Epithelial cell of prostate (primary cell): ENCODE measurements around the gene AKNA.
A peak's percentile ranks its signal among the peaks of the same experiment; 100 is the strongest.

Experiments
- DNase-seq: peaks from one replicate; pipeline ENCODE4 v3.0.0-alpha.2; 2011; ENCODE audit warnings: low read depth, low spot score
- H3K27ac ChIP-seq: fragments of 450-650 bp; 2 replicates; pipeline ENCODE4 v1.5.1; 2017; ENCODE audit warnings: mild to moderate bottlenecking

AKNA gene

DNA sequence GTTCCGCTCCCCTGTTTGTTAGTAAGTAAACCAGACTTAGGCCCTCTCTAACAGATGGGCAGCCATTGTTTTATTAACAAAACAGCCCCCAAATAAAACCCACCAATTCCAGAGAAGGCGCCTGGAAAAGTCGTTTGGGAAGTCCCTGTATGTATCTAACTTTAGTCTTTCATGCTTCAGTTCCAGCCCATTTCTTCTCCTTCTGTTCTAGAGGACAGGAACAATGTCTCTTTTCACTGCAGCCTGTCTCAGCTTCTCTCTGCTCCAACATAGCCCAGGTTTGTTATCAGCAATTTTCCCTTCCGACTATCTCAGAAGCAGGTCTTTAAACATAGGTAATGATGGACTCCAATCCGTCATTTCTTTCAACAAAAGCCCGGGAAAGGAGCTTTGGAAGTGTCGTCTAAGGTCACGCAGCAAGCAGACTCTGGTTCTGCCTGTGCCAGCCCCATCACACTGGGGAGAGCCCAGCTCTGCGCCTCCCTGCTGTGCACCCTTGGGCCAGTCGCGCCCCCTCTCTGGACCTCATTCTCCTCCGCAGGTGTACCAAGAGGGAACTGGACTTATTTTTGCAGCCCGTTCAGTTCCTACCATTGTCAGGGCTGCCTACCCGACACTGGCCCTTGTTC is 9.6 kb upstream of the AKNA start:
- DNase-seq, result no peak
- no peak overlapping the region for H3K27ac ChIP-seq

DNA sequence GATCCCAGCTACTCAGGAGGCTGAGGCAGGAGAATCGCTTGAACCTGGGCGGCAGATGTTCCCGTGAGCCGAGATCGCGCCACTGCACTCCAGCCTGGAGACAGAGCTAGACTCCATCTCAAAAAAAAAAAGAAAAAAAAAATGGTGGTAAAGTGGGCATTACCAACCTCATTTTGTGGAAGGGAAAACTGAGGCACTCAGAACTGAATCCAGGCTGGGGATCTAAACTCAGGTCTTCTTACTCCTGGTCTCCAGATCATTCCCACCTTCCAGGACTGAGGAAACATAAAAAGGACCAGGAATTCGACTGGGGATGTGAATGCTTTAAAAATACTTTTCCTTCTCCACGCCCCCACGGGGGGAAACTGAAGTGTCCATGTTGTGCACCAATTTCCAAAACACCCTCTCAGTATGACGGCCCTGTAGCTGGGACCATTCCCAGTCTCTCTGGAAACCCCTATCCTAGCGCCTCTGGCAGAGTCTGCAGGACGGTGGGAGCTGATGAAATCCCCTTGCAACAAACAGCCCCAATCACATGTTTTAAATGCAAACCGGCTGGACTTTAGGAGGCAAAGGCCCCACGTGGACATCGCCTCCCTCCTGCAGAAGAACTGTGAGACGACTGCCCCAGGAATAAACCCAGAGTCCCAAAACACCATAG is 8.9 kb upstream of the AKNA start:
- no peak overlapping the region for H3K27ac ChIP-seq
- DNase-seq, result no peak

DNA sequence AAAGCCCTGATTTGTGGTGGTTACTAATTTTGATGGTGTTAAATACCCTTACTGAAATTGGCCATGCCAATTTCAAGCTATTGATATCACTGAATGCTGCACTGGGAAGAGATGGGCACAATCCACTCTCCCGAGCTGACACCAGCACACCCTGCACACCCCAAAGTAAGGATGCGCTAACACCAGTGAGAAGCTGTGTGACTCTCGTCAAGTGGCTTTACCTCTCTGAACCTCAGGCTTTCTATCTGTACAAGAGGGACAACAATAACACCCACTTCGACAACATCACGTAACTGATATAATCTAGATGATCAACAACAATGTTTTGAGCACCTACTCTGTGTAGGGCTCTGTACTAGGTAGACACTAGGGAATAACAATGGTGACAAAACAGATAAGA is 8.0 kb upstream of the AKNA start:
- no peak overlapping the region for H3K27ac ChIP-seq
- DNase-seq, result no peak

DNA sequence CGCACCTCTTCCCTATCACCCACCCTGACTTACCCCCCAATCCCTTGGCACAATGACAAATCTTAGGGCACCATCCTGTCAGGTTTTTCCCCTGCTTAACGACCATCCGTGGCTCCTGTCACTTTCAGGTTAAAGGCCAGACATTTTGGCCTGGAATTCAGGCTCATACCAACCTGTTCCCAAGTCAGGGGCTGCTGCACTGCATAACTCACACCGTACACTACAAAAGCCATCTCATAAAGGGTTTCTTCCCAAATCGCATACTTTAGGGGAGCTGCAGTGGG is 7.5 kb upstream of the AKNA start:
- DNase-seq, result no peak
- no peak overlapping the region for H3K27ac ChIP-seq

DNA sequence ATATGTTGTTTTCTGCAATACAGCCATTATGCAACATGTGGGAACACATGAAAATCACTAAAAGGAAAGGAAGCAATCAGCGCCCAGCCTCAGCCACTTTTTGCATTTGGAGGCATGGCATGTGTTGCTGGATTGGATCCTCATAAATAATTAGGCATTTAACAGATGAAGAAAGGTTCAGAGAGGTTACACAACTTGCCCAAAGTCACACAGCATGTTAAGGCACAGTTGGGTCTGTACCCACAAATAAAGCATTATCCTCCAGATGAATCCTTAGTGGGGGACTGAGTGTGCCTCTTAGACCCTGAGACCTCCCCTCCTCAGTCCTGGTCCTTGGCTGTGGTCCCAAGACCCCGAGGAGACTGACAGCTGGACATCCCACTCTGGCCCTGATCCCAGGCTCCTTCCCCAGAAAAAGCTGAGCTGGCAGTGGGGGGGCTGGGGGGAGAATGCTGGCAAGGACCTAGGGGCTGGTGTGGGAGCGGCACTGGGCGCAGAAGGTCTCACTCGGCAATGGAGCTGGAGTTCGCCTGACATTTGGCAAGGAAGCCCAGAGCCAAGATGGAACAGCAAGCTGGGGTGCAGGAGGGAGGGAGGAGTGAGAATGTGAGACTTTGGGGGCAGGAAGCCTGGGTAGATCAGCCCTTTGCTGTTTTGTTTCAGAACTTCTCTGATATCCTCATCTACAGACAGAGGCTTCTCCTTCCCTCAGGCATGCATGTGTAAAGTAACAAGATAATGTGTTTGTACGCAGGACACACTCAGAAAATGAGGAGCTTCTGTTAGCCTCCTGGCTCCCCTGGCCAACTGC is 6.9 kb upstream of the AKNA start:
- H3K27ac ChIP-seq, result no peak overlapping the region
- no peak for DNase-seq

DNA sequence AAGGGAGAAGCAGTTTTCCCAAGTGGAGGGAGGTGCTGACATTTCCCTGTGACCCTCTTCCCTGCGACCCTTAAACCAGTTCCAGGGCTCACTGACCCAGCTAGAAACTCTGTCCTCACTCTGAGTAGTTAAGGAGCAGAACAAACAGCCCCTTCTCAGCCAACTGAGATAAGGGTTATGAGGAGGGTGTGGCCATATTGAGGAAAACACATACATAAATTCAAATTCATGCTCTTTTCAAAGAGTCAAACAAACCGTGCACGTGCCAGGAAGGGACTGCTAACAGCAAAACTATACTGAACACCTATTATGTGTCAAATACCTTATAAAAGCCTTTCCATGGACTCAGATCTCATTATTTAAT is 4.9 kb upstream of the AKNA start:
- H3K27ac ChIP-seq, result no peak overlapping the region
- no peak for DNase-seq

DNA sequence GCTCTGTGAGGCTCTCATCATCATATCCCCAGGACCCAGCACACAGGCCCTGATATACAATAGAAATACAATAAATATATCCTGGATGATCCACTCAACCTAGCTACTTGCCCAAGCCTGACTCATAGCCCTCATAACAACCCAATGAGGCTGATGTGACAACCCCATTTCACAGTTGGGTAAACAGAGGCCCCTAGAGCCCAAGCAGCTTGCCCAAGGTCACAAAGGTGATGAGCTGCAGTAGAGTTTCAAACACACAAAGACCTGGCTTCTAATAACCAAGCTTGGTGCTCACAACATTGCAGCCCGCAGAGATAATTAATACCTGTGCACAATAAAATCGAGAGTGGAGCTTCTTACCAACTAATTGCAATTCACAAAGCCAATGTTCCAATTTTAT is 3.2 kb upstream of the AKNA start:
- no peak for DNase-seq
- no peak overlapping the region for H3K27ac ChIP-seq

DNA sequence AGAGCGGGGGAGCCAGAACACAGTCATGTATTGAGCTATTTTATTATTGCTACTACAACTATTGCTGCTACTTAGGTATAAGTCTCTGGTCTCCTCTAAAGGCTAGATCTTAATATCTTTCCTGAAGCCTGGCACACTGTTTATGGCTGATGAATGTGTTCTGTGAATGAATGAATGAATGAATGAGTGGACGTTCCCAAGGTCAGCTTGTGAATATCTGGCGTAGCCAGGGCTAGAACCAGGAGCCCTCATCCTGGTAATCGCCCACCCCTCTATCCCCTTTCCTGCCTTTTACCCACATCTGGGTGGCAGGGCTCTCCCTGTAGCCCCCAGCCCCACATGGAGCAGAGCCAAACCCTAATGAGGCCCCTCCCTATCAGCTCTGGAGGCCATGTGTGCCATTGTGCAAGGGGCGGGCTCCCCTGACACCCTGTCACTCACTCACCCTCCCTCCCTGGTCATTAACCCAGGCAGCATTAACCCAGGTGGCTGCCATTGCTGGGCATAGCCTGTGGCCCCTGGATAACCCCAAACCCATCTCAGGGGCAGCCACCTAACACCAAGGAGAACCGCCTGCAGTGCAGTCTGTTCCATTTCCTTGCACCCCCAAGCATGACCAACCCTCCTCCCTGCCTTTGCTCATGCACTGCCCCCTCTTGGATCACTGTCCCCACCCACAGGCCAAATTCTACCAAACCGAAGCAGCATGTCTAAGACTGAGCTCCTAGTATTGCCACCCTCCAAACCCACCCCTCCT is 2.0 kb upstream of the AKNA start:
- DNase-seq, result no peak
- H3K27ac ChIP-seq, result no peak overlapping the region

DNA sequence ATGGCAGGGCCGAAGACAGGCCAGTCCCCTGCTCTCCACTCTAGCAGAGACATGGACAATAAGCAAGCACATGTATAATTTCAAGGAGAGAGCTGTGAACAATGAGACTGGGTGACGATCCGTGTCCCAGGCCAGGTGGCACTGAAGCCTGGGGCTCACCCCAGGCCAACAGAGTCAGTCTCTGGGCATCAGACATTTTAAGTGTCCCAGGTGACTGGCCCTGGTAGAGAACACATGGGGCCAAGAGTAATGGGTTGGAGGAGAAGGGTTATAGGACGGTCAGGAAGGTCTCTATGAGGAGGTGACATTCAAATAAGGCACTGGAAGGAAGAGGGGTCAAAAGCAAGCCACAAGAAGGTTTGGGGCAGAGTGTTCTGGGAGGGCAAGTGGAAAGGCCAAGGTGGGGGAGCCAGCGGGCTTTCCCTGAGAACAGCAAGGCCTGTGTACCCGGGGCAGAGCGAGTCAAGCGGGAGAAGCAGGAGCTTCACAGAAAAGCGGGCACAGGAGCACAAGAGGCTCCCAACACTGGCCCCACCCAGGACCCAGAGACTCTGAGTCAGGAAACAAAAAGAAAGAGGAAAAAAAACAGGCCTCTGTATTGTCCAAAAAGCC is 1.1 kb upstream of the AKNA start:
- no peak overlapping the region for H3K27ac ChIP-seq
- no peak for DNase-seq

DNA sequence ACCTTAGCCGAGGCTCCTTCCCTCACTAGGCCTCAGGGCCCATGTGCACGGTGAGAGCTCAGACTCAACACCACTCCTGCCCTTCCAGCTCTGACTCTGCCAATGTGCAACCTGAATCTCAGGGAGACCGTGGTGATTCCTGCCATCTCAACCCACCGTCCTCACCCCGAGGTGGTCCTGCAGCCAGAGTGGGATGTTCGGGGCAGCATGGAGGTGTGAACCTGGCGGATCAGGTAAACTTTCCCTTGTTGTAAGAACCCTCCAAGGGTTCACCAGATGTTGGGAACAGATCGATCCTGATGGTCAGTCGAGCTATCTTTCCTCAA is 538 bp upstream of the AKNA start:
- H3K27ac ChIP-seq, result no peak overlapping the region
- DNase-seq, result no peak

DNA sequence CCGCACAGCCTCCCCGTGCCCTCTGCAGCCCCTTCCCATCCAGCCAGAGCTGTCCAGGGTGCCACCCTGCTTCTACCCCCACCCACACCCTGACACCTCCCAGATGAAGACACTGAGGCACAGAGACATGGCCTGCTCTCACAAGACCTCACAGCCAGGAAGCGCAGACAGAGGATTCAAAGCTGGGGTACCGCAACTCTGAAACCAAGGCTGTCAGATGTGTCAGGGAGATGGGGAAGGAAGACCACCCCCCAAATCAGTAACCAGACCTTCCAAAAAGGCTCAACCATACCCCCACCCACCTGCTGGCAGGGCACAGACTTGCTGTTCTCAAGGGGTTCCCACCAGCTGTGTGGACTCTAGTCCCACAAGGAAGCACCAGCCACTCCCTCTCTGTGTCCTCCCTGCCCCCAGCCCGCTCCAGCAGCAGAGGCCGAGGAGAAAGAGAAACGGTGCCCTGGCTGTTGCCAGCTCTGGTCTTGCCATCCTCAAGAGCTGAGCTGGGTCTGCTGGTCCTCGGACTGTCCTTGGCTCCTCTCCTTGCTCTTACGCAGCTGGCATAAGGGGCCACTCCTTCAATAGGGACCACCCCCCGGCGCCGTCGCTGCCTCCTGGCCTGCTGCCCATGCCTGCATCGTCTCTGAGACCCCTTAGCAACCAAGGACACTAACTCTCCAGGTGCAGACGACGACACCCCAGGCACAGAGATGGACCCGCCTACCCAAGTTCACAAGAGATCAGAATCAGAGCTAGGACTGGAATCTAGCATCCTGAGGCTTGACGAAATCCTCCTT is 699 bp downstream of the AKNA start:
- H3K27ac ChIP-seq, result peak overlapping the region; percentile 42
- DNase-seq, result no peak

DNA sequence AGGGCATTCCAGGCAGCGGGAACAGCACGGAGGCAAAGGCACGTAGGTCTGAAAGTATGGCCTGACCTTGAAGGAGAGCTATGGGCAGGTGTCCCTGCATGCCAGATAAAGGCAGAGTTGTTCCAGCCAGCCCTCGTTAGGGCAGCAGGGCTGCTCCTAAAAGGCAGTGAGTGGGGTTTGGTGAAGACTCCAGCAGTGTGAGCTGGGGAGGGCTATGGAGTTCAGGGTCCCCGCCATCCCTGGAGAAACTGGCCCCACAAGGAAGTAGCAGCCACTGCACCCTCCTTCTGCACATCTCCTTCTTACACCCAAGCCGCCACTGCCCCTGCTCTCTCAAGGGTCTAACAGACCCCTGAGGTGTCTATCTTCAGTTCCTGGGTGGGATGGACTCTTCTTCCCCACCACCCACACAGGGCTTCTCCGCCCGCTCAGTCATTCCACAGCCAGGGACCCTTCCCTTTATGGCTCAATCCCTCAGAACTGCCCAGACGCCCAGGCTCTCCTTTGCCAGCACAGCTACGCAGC is 1.4 kb downstream of the AKNA start:
- peak overlapping the region; percentile 86 for H3K27ac ChIP-seq
- DNase-seq, result no peak

DNA sequence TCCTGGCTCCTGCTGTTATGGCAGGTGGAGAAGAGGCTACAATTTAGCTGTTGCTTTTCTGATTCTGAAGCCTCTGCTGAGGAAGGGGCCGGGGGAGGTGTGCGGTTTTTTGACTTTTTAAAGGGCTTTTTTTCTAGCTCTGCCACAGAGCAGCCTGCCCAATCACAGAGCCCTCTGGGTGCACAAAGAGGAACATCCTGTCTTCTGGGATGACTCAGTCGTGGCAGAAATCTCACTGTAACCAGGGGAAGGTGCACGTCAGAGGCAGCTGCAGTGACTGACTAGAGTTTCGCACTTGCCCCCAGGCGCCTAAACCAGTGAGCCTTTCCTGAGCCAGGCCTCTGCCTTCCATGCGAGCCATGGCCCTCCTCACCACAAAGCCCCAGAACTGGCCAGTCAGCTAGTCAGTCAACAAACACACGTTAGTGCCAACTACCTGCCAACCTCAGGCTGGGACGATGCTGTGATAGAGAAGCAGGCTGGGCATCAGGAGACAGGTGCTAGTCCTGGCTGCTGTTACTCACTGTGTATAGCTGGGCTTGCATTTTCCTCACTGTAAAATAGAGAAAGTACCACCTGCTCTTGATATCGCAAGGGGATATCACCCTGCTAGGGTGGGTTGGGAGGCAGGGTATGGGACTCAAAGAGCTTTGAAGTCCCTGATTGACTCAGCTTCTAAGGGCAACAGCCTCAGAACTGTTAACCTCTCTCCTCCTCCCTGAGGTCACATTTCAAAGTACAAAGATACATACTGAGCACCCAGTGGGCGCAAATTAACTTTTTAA is 2.2 kb downstream of the AKNA start:
- H3K27ac ChIP-seq, result peak overlapping the region; percentile 86
- DNase-seq, result peak; percentile 95

DNA sequence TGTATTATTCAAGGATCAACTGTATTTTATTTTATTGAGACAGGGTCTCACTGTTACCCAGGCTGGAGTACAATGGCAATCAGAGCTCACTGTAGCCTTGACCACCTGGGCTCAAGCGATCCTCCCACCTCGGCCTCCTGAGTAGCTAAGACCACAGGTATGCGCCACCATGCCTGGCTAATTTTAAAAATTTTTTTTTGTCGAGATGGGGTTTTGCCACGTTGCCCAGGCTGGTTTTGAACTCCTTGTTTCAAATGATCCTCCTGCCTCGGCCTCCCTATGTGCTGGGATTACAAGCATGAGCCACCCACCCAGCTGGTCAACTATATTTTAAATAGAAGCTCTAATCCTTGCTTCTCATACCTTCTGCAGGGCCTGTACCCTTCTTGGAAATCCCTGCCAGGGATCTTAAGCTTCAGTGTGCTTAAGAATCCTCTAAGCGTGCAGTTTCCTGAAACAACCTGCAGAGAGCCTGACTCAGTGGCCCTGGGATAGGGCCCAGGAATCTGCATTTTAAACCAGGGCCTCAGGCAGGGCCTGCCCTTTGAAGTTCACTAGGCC is 2.9 kb downstream of the AKNA start:
- H3K27ac ChIP-seq, result peak overlapping the region; percentile 86
- DNase-seq, result no peak

DNA sequence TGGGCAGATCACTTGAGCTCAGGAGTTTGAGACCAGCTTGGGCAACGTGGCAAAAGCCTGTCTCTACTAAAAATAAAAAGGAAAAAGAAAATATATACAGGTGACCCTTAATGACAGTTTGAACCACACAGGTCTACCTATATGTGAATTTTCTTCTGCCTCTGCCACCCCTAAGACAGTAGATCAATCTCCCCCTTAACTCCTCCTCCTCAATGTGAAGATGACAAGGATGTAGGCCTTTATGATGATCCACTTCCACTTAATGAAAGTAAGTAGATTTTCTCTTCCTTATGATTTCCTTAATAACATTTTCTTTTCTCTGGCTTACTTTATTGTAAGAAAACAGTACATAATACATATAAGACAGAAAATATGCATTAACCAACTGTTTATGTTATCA is 3.4 kb downstream of the AKNA start:
- H3K27ac ChIP-seq, result peak overlapping the region; percentile 86
- DNase-seq, result no peak

DNA sequence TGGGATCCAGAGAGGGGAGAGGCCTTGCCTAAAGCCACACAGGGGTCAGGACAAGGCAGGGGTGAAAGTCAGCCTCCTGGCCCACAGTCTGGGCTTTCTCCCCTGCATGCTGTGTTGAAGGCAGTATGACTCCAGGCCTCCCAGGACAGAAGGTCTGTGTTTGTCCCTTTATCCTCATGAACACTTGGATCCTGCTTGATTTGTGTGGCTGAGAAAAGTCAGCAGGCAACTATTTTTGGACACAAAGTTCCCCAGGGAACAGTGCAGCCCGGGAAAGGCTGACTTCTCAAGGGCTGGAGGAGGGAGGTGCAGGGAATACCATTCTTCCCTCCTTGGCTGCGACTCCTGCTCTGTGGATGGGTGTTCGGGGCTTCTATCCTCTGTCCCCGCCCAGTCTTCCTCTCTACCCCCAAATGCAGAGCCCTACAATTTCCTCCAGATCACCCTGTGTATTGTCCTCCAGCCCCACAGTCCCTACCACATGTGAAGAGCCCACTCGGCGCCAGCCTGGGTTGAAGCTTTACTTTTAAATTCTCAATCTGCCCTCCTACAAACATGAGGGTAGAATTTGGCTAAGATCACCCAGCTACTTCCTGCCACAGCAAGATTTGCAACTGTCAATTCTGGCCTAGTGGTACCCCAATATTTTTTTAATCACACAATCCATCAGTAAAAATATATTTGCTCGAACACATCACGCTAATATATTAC is 4.1 kb downstream of the AKNA start:
- DNase-seq, result no peak
- H3K27ac ChIP-seq, result no peak overlapping the region

DNA sequence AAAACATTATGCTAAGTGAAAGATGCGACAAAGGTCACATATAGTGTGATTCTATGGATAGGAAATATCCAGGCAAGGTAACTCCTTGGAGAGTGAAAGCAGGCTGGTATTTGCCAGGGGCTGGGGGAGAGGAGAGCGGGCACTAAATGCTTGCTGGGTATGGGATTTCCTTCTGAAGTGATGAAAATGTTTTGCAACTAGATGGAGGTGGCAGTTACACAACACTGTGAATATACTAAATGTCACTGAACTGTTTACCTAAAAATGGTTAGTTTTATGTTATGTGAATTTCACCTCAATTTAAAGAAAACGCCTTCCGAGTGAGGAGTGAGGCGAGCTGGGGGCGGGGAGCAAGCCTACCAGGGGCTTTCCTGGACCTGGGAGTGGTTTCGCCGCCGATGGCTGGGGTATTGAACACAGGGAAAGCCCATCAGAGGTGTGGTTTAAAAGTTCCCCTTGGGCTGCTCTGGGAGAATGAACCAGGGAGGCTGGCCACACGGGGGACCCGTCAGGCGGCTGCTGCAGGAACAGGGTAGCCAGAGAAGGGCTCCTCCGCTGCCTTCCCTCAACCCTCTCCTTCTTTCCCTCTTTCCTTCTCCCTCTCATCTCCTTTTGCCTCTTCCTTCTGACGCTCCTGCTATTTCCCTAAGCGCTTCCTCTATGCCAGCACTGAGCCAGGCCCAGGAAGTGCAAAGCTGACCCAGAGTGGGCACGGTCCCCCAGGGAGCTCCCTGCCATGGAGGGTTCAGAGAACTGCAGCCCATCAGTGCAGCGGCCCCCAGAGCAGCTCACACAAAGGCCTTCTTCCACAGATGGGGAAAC is 4.9 kb downstream of the AKNA start:
- no peak for DNase-seq
- no peak overlapping the region for H3K27ac ChIP-seq
